GM12878 (cell line): ENCODE results near the gene GXYLT1. TPM values are rescaled to one million over a fixed set of nuclear protein-coding genes. Genes with fewer than 3 reads are reported as not detected.

Experiments
- ATAC-seq: fragments of 200-7000 bp; cut with Tn5 transposase; 3 replicates; pipeline ENCODE4 v1.9.1; 2020; ENCODE audit warnings: mild to moderate bottlenecking, moderate library complexity
- BruUV-seq: library from RNA; stranded (reverse); fragments of 400-500 nt; replicated peaks from 2 replicates; lab custom pipeline; 2021; lab: Mats Ljungman, UMichigan
- CTCF ChIA-PET: fragments of 300-600 bp; sonication (Branson Sonifier 250); formaldehyde crosslinking; extraction: SDS; loops from one replicate; lab custom pipeline; 2021; ENCODE audit warnings: inconsistent platforms; lab: Yijun Ruan, JAX
- POLR2A ChIA-PET: fragments of 350-600 bp; formaldehyde crosslinking; extraction: SDS; loops from one replicate; lab custom pipeline; 2021; ENCODE audit warnings: inconsistent platforms; lab: Charles Lee
- RAD21 ChIA-PET: fragments of 300-600 bp; sonication (Branson Sonifier 250); formaldehyde crosslinking; loops from one replicate; lab custom pipeline; 2023; ENCODE audit warnings: antibody characterized with exemption; ENCODE audit not compliant: unreplicated experiment; lab: Charles Lee
- SMC1A ChIA-PET: fragments of 300-600 bp; sonication (Branson Sonifier 250); formaldehyde crosslinking; loops from one replicate; lab custom pipeline; 2023; ENCODE audit not compliant: unreplicated experiment, uncharacterized antibody; lab: Charles Lee
- DNase-seq: peaks from one replicate; pipeline ENCODE4 v3.0.0-alpha.2; 2011; ENCODE audit warnings: low read depth, low spot score
- FAIRE-seq: peaks from 3 replicates; lab custom pipeline; 2011; peaks lifted over from hg19 to GRCh38; lab: Jason Lieb, UNC
- H2AFZ ChIP-seq: 2 replicates; pipeline ENCODE4 v1.6.0; 2011; ENCODE audit warnings: low read depth, low read length, control low read depth; ENCODE audit not compliant: control insufficient read depth
- H3K27ac ChIP-seq: 2 replicates; pipeline ENCODE4 v1.5.1; 2011; ENCODE audit warnings: control low read depth; ENCODE audit not compliant: control insufficient read depth, insufficient read depth
- H3K27me3 ChIP-seq, 2 experiments: replicated peaks in 1 of 2; 2 replicates each; pipeline versions ENCODE4 v1.6.0 to v1.6.1; 2011; ENCODE audit warnings: low read length in 1 of 2; ENCODE audit not compliant: control insufficient read depth in 2 of 2, insufficient read depth in 2 of 2
- H3K36me3 ChIP-seq, 2 experiments: 2 replicates each; pipeline ENCODE4 v1.5.1; 2011; ENCODE audit warnings: low read length in 1 of 2; ENCODE audit not compliant: control insufficient read depth in 2 of 2, insufficient read depth in 2 of 2
- H3K4me1 ChIP-seq: 2 replicates; pipeline ENCODE4 v1.6.1; 2011; ENCODE audit warnings: mild to moderate bottlenecking, low read length, moderate library complexity, mixed read lengths; ENCODE audit not compliant: control insufficient read depth, insufficient read depth
- H3K4me2 ChIP-seq: 2 replicates; pipeline ENCODE4 v1.6.0; 2011; ENCODE audit warnings: control low read depth; ENCODE audit not compliant: control insufficient read depth, insufficient read depth
- H3K4me3 ChIP-seq: fragments of 200-600 bp; sonication (generic); 2 replicates; pipeline ENCODE4 v1.5.1; 2016
- H3K79me2 ChIP-seq: 2 replicates; pipeline ENCODE4 v1.6.0; 2011; ENCODE audit warnings: low read length; ENCODE audit not compliant: control insufficient read depth, insufficient read depth
- H3K9ac ChIP-seq: 2 replicates; pipeline ENCODE4 v1.8.0; 2011; ENCODE audit warnings: low read length, control low read depth, mixed read lengths; ENCODE audit not compliant: control insufficient read depth, insufficient read depth
- H3K9me3 ChIP-seq: replicated peaks from 3 replicates; pipeline ENCODE4 v1.5.1; 2011; ENCODE audit warnings: mild to moderate bottlenecking, low read length; ENCODE audit not compliant: control insufficient read depth, insufficient read depth
- H4K20me1 ChIP-seq: 2 replicates; pipeline ENCODE4 v1.6.0; 2011; ENCODE audit not compliant: control insufficient read depth, insufficient read depth
- CBX3 ChIP-seq: fragments of 200-600 bp; sonication (generic); IDR thresholded peaks from 2 replicates; pipeline ENCODE4 v1.6.1; 2016; ENCODE audit warnings: low read depth, borderline replicate concordance
- E4F1 ChIP-seq: fragments of 450-650 bp; IDR thresholded peaks from 2 replicates; pipeline ENCODE4 v1.6.1; 2018; ENCODE audit warnings: borderline replicate concordance, mild to moderate bottlenecking; ENCODE audit not compliant: partially characterized antibody
- JUNB ChIP-seq: IDR thresholded peaks from 2 replicates; pipeline ENCODE4 v1.6.1; 2016; ENCODE audit warnings: antibody characterized with exemption, mild to moderate bottlenecking
- KLF5 ChIP-seq: fragments of 450-650 bp; IDR thresholded peaks from 2 replicates; pipeline ENCODE4 v1.6.1; 2014; ENCODE audit warnings: mild to moderate bottlenecking; ENCODE audit not compliant: partially characterized antibody
- MLLT1 ChIP-seq: fragments of 450-650 bp; IDR thresholded peaks from 2 replicates; pipeline ENCODE4 v1.6.1; 2016; ENCODE audit warnings: mild to moderate bottlenecking
- PAX8 ChIP-seq: fragments of 450-650 bp; IDR thresholded peaks from 2 replicates; pipeline ENCODE4 v1.6.1; 2017; ENCODE audit warnings: mild to moderate bottlenecking, moderate library complexity
- RELB ChIP-seq: fragments of 450-650 bp; IDR thresholded peaks from 2 replicates; pipeline ENCODE4 v1.6.1; 2017; ENCODE audit warnings: low read depth, mild to moderate bottlenecking, moderate library complexity
- RUNX3 ChIP-seq: IDR thresholded peaks from 2 replicates; pipeline ENCODE4 v1.6.1; 2012; ENCODE audit warnings: low read length, inconsistent platforms
- TCF7 ChIP-seq: IDR thresholded peaks from 2 replicates; pipeline ENCODE4 v1.6.1; 2014; ENCODE audit warnings: antibody characterized with exemption, borderline replicate concordance
- WRNIP1 ChIP-seq: IDR thresholded peaks from 2 replicates; pipeline ENCODE4 v1.6.1; 2011; ENCODE audit warnings: low read depth, low read length, improper control_type of control experiment, borderline replicate concordance
- YBX1 ChIP-seq: fragments of 450-650 bp; IDR thresholded peaks from 2 replicates; pipeline ENCODE4 v1.6.1; 2016; ENCODE audit warnings: antibody characterized with exemption
- WGBS: methylation state at CpG from one replicate; pipeline ENCODE4 v1.1.6; 2016; ENCODE audit warnings: low lambda C conversion rate; ENCODE audit not compliant: insufficient replicate concordance, insufficient coverage; ENCODE audit errors: missing lambda C conversion rate; 5-methylcytosine and 5-hydroxymethylcytosine counted together
- in situ Hi-C: fragments of 300-500 bp; cut with MboI; formaldehyde crosslinking; loops from 9 replicates; pipeline ENCODE4 v1.14.3; 2018; ENCODE audit warnings: mixed read lengths
- intact Hi-C: fragments of 100-400 bp; cut with micrococcal nuclease; formaldehyde crosslinking; loops from one replicate; pipeline ENCODE4 v1.14.2; 2022; ENCODE audit not compliant: unreplicated experiment
- polyA plus RNA-seq, 11 experiments: library from polyadenylated mRNA; depleted of rRNA in 4 of 11; unstranded in 6 of 11; stranded (reverse) in 5 of 11; fragments of >200 nt; fragmentation: Nextera tagmentation in 4 of 11; fragmentation: Illumina TruSeq in 1 of 11; extraction: Ambion mirVana in 4 of 11; extraction: Trizol in 1 of 11; gene quantifications; 1 replicate in 1 of 11; 2 replicates in 10 of 11; pipeline versions ENCODE4 v1.2.1 to v1.2.3, GENCODE V29; 2011 to 2016; ENCODE audit warnings: inconsistent platforms in 2 of 11, missing spikeins in 2 of 11, low read depth in 1 of 11
- total RNA-seq, 4 experiments: library from RNA; depleted of rRNA in 3 of 4; stranded (reverse); fragments of >200 nt in 3 of 4; fragmentation: Illumina TruSeq in 1 of 4; extraction: Trizol in 1 of 4; gene quantifications; 2 replicates each; pipeline versions ENCODE4 v1.2.1 to v1.2.3, GENCODE V29; 2013 to 2021
- TF ChIP-seq, protein P1 (sequence below): fragments of 150-350 bp; IDR thresholded peaks from 2 replicates; pipeline ENCODE4 v1.6.1; 2014; ENCODE audit warnings: mild to moderate bottlenecking, low read depth, low read length

The GXYLT1 gene
- total and polyA plus RNA-seq, 10 of the 15 experiments (the other 5 are each of a cell fraction or from before 2014, with no cell fraction given) = 2.3 to 14.9 (median 8.9) TPM

GRCh38 chr12:42144158-42144407 is 591 bp downstream of the GXYLT1 start:
- ATAC-seq = no peak
- Histone ChIP-seq H3K9me3 (no peaks in the 10 kb centered on the region), H3K9ac (peak overlapping the region; percentile 70), H3K36me3 (no peaks in the 10 kb centered on the region), H3K27ac (peak overlapping the region; percentile 61; the same call in 1 of the 2 replicates), H4K20me1 (no peaks in the 10 kb centered on the region), H3K79me2 (peaks cover 45% of the 10 kb centered on the region), H3K4me1 (peaks cover 5% of the 10 kb centered on the region; the same call in 1 of the 2 replicates), H3K27me3 (no peaks in the 10 kb centered on the region), H3K4me2 (peak overlapping the region; percentile 79), H2AFZ (peak overlapping the region; percentile 94), H3K4me3 (peak overlapping the region; percentile 82)
- TF ChIP-seq TCF7 = no peak
- TF ChIP-seq YBX1 = no peak
- no peak for TF ChIP-seq KLF5
- TF ChIP-seq CBX3 = no peak
- no peak for TF ChIP-seq E4F1
- TF ChIP-seq RELB = no peak
- TF ChIP-seq RUNX3 = no peak
- TF ChIP-seq, protein P1, sequence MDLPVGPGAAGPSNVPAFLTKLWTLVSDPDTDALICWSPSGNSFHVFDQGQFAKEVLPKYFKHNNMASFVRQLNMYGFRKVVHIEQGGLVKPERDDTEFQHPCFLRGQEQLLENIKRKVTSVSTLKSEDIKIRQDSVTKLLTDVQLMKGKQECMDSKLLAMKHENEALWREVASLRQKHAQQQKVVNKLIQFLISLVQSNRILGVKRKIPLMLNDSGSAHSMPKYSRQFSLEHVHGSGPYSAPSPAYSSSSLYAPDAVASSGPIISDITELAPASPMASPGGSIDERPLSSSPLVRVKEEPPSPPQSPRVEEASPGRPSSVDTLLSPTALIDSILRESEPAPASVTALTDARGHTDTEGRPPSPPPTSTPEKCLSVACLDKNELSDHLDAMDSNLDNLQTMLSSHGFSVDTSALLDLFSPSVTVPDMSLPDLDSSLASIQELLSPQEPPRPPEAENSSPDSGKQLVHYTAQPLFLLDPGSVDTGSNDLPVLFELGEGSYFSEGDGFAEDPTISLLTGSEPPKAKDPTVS = no peak
- no peak for TF ChIP-seq JUNB
- TF ChIP-seq MLLT1 = no peak
- no peak for TF ChIP-seq PAX8
- no peak for TF ChIP-seq WRNIP1
- DNase-seq = no peak
- in situ Hi-C loops (no loop called here), intact Hi-C loops (loop anchor here (5.0 to 10.0 kb wide), 4 partner anchors 47 to 321 kb away; partner anchors contain the start of genes PPHLN1, YAF2 and ZCRB1)
- ChIA-PET SMC1A (no interaction called here), POLR2A (no interaction called here), CTCF (no interaction called here), RAD21 (no interaction called here)
- no peak for FAIRE-seq
- no TSS peak for BruUV-seq
- WGBS = 0% methylated on average over 20 of the region's 21 CpGs
